Measurements from ENCODE around the gene GPR158. TPM values are rescaled to one million over a fixed set of nuclear protein-coding genes. Genes with fewer than 3 reads are reported as not detected.

GPR158 gene
- total RNA-seq, 1 donor from 2014 or later = not detected

DNA sequence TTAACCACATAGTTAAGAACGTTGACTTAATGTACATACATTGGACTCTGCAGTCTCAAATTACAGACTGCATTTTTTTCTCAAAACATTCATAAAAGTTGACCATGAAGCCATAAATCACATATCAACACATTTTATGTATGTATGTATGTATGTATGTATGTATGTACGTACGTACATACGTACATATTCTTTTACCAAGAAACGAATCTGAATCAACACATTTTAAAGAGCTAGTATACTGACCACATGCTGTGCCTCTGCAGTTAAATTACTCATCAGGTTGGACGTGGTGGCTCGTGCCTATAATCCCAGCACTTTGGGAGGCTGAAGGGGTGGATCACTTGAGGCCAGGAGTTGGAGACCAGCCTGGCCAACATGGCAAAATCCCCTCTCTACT is 105.8 kb downstream of the GPR158 start:
- no peak overlapping the region for H3K4me3 Mint-ChIP-seq
- TF ChIP-seq, protein P1, sequence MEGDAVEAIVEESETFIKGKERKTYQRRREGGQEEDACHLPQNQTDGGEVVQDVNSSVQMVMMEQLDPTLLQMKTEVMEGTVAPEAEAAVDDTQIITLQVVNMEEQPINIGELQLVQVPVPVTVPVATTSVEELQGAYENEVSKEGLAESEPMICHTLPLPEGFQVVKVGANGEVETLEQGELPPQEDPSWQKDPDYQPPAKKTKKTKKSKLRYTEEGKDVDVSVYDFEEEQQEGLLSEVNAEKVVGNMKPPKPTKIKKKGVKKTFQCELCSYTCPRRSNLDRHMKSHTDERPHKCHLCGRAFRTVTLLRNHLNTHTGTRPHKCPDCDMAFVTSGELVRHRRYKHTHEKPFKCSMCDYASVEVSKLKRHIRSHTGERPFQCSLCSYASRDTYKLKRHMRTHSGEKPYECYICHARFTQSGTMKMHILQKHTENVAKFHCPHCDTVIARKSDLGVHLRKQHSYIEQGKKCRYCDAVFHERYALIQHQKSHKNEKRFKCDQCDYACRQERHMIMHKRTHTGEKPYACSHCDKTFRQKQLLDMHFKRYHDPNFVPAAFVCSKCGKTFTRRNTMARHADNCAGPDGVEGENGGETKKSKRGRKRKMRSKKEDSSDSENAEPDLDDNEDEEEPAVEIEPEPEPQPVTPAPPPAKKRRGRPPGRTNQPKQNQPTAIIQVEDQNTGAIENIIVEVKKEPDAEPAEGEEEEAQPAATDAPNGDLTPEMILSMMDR (IDR thresholded peaks at IDR 0.05) = no peak
- H3K9me3 Mint-ChIP-seq = peaks cover 22% of the 10 kb centered on the region
- ATAC-seq (ENCODE audit: low read depth) (no peak), DNase-seq (no peak)
- ChIA-PET CTCF (no interaction called here), POLR2A (no interaction called here)
- intact Hi-C loops (cut with micrococcal nuclease) = no loop called here
- H3K36me3 Mint-ChIP-seq (ENCODE audit: low read depth) = no peaks in the 10 kb centered on the region
- no peak overlapping the region for H3K27ac Mint-ChIP-seq
- no peaks in the 10 kb centered on the region for H3K4me1 Mint-ChIP-seq
- H3K27me3 Mint-ChIP-seq = no peaks in the 10 kb centered on the region

DNA sequence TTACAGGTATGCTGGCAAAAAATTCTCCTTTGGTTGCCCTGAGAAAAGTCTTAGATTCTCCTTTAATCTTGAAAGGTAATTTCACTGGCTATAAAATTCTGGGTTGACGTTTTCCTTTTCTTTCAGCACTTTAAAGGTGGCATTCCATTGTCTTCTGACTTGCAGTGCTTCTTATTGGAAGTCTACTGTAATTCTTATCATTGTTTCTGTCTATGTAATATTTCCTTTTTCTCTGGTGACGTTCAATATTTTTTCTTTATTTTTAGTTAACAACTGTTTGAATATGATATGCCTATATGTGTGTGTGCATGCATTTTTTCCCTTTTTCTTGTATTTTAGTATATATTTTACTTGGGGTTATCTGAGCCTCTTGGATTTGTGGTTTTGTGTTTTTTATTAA is 111.0 kb downstream of the GPR158 start:
- Mint-ChIP-seq H3K9me3 (peaks cover 21% of the 10 kb centered on the region), H3K4me3 (no peak overlapping the region), H3K27ac (no peak overlapping the region), H3K4me1 (no peaks in the 10 kb centered on the region), H3K27me3 (no peaks in the 10 kb centered on the region), H3K36me3 (ENCODE audit: low read depth) (no peaks in the 10 kb centered on the region)
- intact Hi-C loops (cut with micrococcal nuclease) = no loop called here
- TF ChIP-seq, protein P1 (IDR thresholded peaks at IDR 0.05) = no peak
- DNase-seq (no peak), ATAC-seq (ENCODE audit: low read depth) (no peak)
- POLR2A ChIA-PET = no interaction called here
- CTCF ChIA-PET = no interaction called here

DNA sequence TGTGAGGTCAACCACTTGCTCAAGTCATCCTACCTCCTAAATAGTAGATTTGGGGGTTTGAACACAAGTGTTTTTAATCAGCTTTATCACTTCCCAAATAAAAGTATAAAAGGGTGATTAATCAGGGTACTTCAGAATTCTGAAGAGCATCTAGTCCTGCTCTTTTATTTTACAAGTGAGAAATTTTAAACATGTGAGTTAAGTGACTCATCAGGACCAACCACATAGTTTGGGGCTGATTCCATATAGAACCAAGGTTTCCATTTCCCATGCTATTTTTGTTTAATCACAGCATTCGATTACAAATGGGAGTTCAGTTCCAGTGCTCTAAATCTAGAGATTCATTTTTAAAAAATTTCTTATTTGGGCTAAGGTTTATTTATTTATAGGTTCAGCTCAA is 113.4 kb downstream of the GPR158 start:
- DNase-seq = no peak
- no peak for ATAC-seq (ENCODE audit: low read depth)
- no peaks in the 10 kb centered on the region for H3K36me3 Mint-ChIP-seq (ENCODE audit: low read depth)
- intact Hi-C loops (cut with micrococcal nuclease) = no loop called here
- H3K27ac Mint-ChIP-seq = no peak overlapping the region
- H3K27me3 Mint-ChIP-seq = no peaks in the 10 kb centered on the region
- ChIA-PET CTCF (no interaction called here), POLR2A (no interaction called here)
- H3K4me1 Mint-ChIP-seq = no peaks in the 10 kb centered on the region
- TF ChIP-seq, protein P1 (IDR thresholded peaks at IDR 0.05) = no peak
- peaks cover 21% of the 10 kb centered on the region for H3K9me3 Mint-ChIP-seq
- H3K4me3 Mint-ChIP-seq = no peak overlapping the region

DNA sequence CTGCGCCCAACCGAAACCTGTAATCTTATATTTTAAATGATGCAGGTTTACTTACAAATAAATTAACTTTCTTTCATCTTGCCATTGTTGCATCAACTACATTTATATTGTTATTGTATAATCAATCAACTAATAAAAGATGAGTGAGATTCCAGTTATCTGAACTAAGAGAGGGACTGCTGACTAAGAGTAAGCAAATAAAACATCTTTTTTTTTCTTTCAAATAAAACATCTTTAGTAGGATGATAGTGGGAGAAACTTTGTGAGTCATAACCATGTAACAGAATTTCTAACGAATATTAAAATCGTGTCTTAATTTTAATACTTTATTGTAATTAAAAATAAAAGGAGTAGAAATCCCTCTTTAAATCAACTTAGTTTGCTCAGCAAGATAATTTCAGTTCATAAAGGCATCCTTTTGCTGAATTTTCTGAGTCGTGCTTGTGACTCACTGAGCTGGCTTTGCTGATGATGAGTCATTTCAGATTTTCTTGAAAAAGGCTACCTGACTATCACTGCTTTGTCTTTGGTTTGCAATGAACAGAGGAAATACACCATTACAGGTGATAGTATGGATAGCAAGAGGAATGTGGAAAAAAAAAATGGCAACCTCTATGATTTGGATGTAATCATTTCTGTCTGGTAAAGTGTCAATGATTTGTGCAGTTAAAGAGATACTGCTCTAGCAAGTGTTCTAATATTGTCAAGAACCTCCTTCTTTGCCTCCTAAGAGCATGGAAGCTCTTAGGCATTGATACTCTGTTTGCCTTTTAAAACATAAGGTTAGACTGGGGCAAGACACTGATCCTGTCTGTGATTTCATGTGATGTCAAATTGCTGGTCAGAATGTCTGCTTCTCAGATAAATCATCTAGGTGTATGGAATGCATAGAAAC is 119.5 kb downstream of the GPR158 start:
- no peak overlapping the region for H3K27ac Mint-ChIP-seq
- no peaks in the 10 kb centered on the region for H3K27me3 Mint-ChIP-seq
- intact Hi-C loops (cut with micrococcal nuclease) = no loop called here
- ChIA-PET POLR2A (no interaction called here), CTCF (no interaction called here)
- no peaks in the 10 kb centered on the region for H3K9me3 Mint-ChIP-seq
- H3K4me1 Mint-ChIP-seq = no peaks in the 10 kb centered on the region
- no peak for DNase-seq
- no peak for ATAC-seq (ENCODE audit: low read depth)
- no peak overlapping the region for H3K4me3 Mint-ChIP-seq
- no peaks in the 10 kb centered on the region for H3K36me3 Mint-ChIP-seq (ENCODE audit: low read depth)
- TF ChIP-seq, protein P1 (IDR thresholded peaks at IDR 0.05) = no peak

DNA sequence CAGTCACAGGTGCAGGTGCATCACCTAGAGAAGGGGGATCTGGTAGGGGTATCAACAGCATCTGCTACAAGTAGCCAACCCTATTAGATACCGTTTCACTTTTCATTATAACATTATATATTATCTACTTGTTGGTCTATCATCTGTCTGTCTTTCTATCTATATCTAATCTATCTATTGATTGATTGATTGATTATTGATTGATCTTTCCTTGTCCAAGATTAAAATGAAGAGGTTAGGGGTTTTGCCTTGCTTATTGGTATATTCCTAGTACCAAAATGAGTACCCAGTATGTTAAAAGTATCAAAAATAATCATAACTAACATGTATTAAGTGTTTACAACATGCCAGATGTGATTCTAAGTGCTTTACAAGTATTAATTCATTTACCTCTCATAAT is 121.5 kb downstream of the GPR158 start:
- DNase-seq (no peak), ATAC-seq (ENCODE audit: low read depth) (no peak)
- no peak overlapping the region for H3K4me3 Mint-ChIP-seq
- intact Hi-C loops (cut with micrococcal nuclease) = no loop called here
- TF ChIP-seq, protein P1 (IDR thresholded peaks at IDR 0.05) = no peak
- ChIA-PET POLR2A (no interaction called here), CTCF (no interaction called here)
- H3K9me3 Mint-ChIP-seq = no peaks in the 10 kb centered on the region
- no peak overlapping the region for H3K27ac Mint-ChIP-seq
- no peaks in the 10 kb centered on the region for H3K4me1 Mint-ChIP-seq
- H3K36me3 Mint-ChIP-seq (ENCODE audit: low read depth) = no peaks in the 10 kb centered on the region
- no peaks in the 10 kb centered on the region for H3K27me3 Mint-ChIP-seq

Data from activated B cell treated with CpG ODN at 0.5 μM for 24 hours (primary cell).